GM18951 (cell line): ENCODE data around the gene PSMG3.

Experiments used
- POLR2A ChIP-seq: IDR thresholded peaks from 4 replicates; pipeline ENCODE4 v1.6.1; 2011; ENCODE audit warnings: mild to moderate bottlenecking; ENCODE audit not compliant: insufficient read length, insufficient read depth; ENCODE audit errors: extremely low read depth
- in situ Hi-C: fragments of 300-500 bp; cut with MboI; formaldehyde crosslinking; loops from one replicate; pipeline ENCODE4 v1.12.0; 2022; ENCODE audit warnings: low sequenced_read_pairs, mixed read lengths, inconsistent platforms; ENCODE audit not compliant: unreplicated experiment

PSMG3 gene

DNA sequence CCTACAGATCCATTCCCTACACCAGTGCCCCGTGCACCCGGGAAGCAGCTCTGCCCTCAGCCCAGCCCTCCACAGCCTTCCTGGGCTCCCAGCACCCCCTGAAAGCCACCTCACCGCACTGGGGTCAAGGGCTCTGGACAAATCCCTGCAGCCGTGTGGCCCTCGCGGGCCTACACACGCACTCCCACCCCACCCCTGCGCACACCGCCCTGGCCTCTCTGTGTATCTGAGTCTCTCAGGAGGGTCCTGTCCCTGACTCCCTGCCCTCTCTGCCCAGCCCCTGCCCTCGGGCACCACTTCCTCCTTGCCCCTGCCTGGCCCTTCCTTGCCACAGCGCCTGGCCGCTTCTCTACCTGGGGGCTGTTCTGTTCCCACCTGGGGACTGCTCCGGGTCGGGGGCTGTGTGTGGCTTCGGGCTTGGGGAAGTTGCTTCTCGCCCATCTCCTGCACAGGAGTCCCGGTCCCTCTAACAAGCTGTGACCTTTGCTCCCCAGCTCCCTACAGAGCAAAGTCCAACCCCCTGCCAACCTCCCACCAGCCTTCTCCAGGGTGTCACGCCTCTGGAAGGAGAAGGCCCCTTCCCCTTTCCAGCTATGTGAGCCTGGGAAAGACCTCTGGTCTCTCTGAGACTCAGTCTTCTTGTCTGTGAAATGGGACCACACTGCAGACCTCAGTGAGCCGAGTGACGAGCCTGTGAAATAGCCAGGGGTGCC is 15.3 kb downstream of the PSMG3 start:
- TF ChIP-seq POLR2A = no peak
- in situ Hi-C loops = no loop called here

DNA sequence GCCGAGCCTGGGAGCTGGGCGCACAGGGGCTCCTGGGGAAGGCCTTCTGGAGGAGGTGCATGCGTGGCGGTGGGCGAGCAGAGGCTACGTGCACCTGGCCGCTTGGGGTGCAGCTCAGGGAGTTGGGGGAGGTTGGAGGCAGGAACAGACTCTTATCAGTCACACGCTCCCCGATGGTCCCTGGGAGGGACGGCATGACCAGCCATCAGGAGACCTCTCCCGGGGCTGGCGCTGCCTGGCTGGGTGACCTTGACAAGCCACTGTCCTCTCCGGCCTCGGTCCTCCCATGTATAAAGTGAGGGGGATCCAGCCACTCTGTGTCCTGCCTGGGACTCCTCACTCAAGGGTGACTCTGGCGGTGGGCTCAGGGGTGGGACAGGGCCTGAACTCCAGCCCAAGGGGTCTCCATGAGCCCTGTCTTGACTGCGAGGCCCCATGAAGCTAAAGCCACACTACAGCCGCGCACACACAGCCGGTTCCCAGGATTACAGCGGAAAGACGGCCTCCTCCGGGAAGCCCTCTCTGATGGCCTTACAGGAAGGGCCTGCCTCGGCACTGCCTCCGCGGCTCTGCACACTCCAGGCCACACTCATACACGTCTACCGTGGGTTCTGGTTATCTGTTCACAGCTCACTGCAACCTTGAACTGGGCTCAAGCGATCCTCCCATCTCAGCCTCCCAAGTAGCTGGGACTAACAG is 16.2 kb downstream of the PSMG3 start:
- no peak for TF ChIP-seq POLR2A
- in situ Hi-C loops = no loop called here

- in situ Hi-C loops = no loop called here
- no peak for TF ChIP-seq POLR2A
These were observed 17.6 kb downstream of the PSMG3 start for GRCh38 chr7:1552200-1552599.

- in situ Hi-C loops = no loop called here
- TF ChIP-seq POLR2A = no peak
These were observed 19.0 kb downstream of the PSMG3 start for GRCh38 chr7:1550846-1551155.

DNA sequence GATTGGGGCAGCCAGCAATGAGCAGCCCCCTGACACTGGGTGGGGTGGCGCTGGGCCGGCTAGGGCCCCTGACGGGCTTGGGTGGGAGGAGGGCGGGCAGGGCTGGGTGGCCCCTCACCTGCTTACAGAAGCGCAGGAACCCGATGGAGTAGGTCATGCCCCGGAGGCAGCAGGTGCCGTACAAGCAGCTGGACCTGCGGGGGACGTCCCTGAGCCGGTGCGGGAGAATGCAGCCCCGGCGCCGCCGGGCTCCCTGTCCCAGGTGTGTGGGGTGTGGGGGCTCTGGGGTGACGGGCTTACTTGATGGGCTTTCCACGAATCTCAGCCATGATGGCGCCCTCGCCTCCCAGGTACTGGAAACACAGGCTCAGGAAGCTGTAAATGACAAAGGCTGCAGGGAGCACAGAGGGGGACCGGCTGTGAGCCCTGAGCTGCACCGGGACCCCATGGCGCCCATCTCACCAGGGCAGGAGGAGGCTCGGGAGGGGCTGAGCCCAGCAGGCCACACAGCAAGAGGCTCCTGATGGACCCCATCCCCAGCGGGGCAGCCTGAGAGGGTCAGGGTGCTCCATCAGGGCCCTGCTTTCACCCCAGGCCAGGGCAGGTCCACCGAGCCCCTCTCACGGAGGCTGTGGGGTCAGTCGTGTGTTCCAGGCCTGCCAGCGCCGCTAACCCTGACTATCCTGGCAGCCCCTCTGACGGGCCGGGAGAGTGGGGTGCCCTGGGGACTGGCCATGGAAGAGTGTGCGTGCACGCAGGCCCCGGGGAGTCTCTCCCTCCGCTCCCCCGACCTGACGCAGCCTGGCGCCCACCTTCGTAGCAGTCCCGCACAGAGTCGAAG is 19.6 kb downstream of the PSMG3 start:
- no peak for TF ChIP-seq POLR2A
- in situ Hi-C loops = no loop called here

- no peak for TF ChIP-seq POLR2A
- in situ Hi-C loops = no loop called here
These were observed 20.4 kb downstream of the PSMG3 start for GRCh38 chr7:1549357-1550004.

DNA sequence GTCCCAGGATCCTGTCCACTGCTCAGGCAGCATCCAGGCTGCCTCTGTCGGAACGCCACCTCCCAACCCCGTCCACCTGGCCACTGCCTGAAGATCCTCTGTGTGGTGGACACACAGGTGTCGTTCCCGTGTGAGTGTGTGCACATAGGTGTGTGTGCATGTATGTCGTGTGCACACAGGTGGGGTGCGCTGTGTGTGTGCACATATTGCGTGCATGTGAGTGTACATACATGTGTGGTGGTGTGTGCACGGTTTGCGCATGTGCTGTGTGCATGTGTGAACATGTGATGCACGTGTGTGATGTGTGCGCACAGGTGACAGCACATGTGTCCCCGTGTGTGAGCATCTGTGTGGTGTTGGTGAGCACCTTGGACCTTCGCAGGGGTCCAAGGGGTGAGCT is 20.9 kb downstream of the PSMG3 start:
- in situ Hi-C loops = no loop called here

GRCh38 chr7:1548438-1548831 is 21.4 kb downstream of the PSMG3 start:
- in situ Hi-C loops = no loop called here

More for the DNA sequence above, 20.9 kb downstream of the PSMG3 start:
- TF ChIP-seq POLR2A = no peak

DNA sequence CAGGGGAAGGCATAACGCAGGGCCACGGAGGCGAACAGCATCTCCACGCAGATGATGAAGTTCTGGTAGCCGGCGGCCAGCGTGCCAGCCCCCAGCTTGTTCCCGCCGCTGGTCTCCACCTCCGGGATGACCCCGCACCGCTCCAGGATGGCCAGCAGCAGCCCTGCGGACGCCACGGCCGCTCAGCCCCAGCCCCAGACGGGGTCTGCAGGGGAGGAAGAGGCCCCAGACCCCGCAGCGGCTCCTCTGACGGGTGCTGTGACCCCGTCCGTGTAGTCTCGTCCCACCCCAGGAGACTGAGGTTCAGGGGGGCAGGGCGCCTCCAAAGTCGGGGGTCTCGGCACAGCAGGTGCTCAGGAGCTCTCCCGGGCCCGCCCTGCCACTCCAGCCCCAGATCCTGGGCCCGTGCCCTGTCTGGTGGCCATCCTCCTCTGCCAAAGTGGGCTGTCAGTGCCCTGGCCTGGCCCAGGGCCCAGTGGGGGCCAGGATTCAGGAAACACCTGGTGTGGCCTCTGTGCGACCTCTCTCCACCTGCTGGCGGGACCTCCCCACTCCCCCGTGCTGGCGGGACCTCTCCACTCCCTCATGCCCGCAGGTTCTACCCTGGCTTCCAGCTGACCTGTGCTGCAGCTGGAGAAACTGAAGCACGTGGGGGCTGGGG is 21.9 kb downstream of the PSMG3 start:
- no peak for TF ChIP-seq POLR2A
- in situ Hi-C loops = no loop called here

More at GRCh38 chr7:1548438-1548831, 21.4 kb downstream of the PSMG3 start:
- TF ChIP-seq POLR2A = no peak

- in situ Hi-C loops = no loop called here
- TF ChIP-seq POLR2A = no peak
These were observed 22.7 kb downstream of the PSMG3 start for GRCh38 chr7:1546909-1547776.

DNA sequence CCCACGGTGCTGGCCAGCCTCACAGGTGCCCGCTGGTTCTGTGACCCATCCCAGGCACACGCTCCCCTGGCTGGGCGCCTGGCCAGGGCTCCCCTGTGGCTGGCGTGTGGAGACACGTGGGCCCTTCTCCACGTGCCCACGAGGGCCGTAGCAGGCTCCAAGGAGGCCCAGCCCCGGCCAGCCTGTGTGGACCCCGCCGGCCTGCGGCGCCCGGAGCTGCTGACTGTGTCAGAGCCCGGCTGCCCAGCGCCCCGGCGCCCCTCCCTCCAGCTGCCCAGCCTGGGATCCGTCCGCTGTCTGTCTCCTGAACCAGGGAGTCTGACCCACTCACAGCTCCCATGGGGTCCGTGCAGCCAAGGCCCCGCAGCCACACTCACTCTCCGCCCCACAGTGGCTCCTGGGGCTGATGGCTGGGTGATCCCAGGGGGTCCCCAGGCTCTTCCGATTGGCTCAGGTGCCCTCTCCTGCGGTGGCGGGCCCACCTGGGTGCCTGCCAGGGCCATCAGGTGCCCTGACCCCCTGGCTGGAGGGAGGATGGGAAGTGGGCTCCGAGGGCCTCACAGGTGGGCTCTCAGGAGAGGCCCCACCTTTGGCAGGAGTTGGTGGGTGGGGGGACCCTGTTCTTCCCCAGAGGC is 23.4 kb downstream of the PSMG3 start:
- TF ChIP-seq POLR2A = no peak
- in situ Hi-C loops = no loop called here

GRCh38 chr7:1545417-1546246 is 24.2 kb downstream of the PSMG3 start:
- TF ChIP-seq POLR2A = no peak
- in situ Hi-C loops = no loop called here
